ENCODE results near the gene DYSF. TPM values are rescaled to one million over a fixed set of nuclear protein-coding genes. Genes with fewer than 3 reads are reported as not detected.

Gene DYSF
- total RNA-seq, 4 donors from 2014 or later = 3.7 to 18.7 (median 10.6) TPM

DNA sequence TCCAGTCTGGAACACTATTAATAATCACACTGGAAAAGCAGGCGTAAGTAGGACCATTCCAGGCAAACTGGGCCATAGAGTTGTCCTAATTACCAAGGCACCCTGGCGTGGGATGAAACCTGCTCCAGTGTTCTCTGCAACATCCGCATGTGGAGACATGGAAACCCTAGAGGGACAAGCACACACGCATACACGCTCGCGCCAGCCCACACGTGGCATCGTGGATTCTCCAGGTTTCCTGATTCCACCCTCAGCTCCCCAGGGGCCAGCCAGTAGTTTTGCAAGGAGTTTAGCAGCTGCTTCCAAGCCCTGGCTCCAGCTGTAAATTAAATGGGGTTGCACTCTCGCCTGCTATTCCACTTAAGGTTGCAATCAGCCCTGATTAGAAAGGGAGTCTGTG lies 127.7 kb downstream of the DYSF start:
- Histone ChIP-seq H3K27ac (no peak overlapping the region), H3K4me1 (no peaks in the 10 kb centered on the region), H3K4me3 (no peak overlapping the region), H3K36me3 (no peaks in the 10 kb centered on the region), H3K27me3 (no peaks in the 10 kb centered on the region), H3K9me3 (no peaks in the 10 kb centered on the region)
- DNase-seq = no peak
- WGBS, 2 donors (ENCODE audit: low coverage in 1 of 2) = 86% methylated on average over 10 of the region's 10 CpGs; no CpG with 5 or more reads in 1 of the 2 donors
- in situ Hi-C loops (cut with MboI; ENCODE audit: low pct_ligation_motif_present in 1 of 4, low pct_unique_long_range_greater_than_20kb in 1 of 4, low sequenced_read_pairs in 3 of 4) (no loop called here), intact Hi-C loops (cut with DNase I; ENCODE audit: low total_unique reads) (no loop called here)
- TF ChIP-seq EP300 (IDR thresholded peaks at IDR 0.05; ENCODE audit: low read depth) = no peak
- no peak for TF ChIP-seq POLR2AphosphoS5 (IDR thresholded peaks at IDR 0.05)

DNA sequence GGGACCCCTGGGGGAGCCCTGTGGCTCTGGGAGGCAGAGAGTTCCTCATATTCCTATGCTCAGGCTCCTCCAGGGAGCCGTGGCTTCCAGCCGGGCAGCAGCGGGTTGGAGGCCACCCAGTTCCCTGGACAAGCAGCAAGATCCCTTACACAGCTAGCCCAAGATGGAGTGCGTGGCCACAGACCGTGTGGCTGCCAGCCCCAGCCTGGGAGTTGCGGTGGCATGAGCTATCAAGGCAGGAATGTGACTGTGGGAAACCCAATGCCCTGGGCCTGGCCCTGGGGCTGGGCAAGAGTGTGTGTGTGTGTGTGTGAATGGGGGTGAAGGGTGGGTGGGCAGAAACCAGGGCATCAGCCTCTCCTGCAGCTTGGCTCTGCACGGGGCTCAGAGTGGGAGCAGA lies 130.5 kb downstream of the DYSF start:
- TF ChIP-seq POLR2AphosphoS5 (IDR thresholded peaks at IDR 0.05) (no peak), EP300 (IDR thresholded peaks at IDR 0.05; ENCODE audit: low read depth) (no peak), POLR2A (IDR thresholded peaks at IDR 0.05) (no peak)
- TF ChIP-seq, protein P1, sequence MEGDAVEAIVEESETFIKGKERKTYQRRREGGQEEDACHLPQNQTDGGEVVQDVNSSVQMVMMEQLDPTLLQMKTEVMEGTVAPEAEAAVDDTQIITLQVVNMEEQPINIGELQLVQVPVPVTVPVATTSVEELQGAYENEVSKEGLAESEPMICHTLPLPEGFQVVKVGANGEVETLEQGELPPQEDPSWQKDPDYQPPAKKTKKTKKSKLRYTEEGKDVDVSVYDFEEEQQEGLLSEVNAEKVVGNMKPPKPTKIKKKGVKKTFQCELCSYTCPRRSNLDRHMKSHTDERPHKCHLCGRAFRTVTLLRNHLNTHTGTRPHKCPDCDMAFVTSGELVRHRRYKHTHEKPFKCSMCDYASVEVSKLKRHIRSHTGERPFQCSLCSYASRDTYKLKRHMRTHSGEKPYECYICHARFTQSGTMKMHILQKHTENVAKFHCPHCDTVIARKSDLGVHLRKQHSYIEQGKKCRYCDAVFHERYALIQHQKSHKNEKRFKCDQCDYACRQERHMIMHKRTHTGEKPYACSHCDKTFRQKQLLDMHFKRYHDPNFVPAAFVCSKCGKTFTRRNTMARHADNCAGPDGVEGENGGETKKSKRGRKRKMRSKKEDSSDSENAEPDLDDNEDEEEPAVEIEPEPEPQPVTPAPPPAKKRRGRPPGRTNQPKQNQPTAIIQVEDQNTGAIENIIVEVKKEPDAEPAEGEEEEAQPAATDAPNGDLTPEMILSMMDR (IDR thresholded peaks at IDR 0.05) = no peak
- WGBS, 2 donors (ENCODE audit: low coverage in 1 of 2) = 86% methylated on average over 4 of the region's 7 CpGs; no CpG with 5 or more reads in 1 of the 2 donors
- in situ Hi-C loops (cut with MboI; ENCODE audit: low pct_ligation_motif_present in 1 of 4, low pct_unique_long_range_greater_than_20kb in 1 of 4, low sequenced_read_pairs in 3 of 4) (no loop called here), intact Hi-C loops (cut with DNase I; ENCODE audit: low total_unique reads) (no loop called here)
- no peak for DNase-seq
- Histone ChIP-seq H3K9me3 (no peaks in the 10 kb centered on the region), H3K27me3 (no peaks in the 10 kb centered on the region), H3K4me3 (no peak overlapping the region), H3K27ac (no peak overlapping the region), H3K36me3 (no peaks in the 10 kb centered on the region), H3K4me1 (peaks cover 0 to 3% (median 0%) of the 10 kb centered on the region in 4 donors)

DNA sequence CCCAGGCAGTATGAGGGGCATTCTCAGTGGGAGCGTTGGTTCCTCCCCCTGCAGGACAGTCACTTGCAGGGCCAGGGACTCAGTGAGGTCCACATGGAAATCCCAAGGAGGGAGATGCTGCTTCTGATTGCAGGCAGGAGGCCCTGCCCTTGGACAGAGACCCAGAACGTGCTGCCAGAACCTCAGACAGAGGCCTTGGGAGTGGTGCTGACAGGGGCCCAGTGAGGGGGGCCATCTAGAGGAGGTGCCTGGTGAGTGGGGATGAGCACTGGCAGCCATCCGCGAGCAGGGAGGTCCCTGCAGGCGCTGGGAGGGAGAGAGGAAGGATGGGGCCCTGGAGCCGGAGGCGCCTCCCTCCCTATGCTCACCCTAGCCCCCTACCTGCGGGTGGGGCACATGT lies 133.1 kb downstream of the DYSF start:
- no peak overlapping the region for H3K27ac ChIP-seq
- no peaks in the 10 kb centered on the region for H3K36me3 ChIP-seq
- DNase-seq = no peak
- no peak overlapping the region for H3K4me3 ChIP-seq
- intact Hi-C loops (cut with DNase I; ENCODE audit: low total_unique reads) = no loop called here
- in situ Hi-C loops (cut with MboI; ENCODE audit: low pct_ligation_motif_present in 1 of 4, low pct_unique_long_range_greater_than_20kb in 1 of 4, low sequenced_read_pairs in 3 of 4) = no loop called here
- H3K4me1 ChIP-seq = peaks cover 0 to 3% (median 0%) of the 10 kb centered on the region in 4 donors
- no peaks in the 10 kb centered on the region for H3K9me3 ChIP-seq
- WGBS, 2 donors (ENCODE audit: low coverage in 1 of 2) = 95% methylated on average over 8 of the region's 8 CpGs; no CpG with 5 or more reads in 1 of the 2 donors
- TF ChIP-seq POLR2A (IDR thresholded peaks at IDR 0.05) (no peak), POLR2AphosphoS5 (IDR thresholded peaks at IDR 0.05) (no peak), EP300 (IDR thresholded peaks at IDR 0.05; ENCODE audit: low read depth) (no peak)
- TF ChIP-seq, protein P1 (IDR thresholded peaks at IDR 0.05) = no peak
- H3K27me3 ChIP-seq = no peaks in the 10 kb centered on the region

DNA sequence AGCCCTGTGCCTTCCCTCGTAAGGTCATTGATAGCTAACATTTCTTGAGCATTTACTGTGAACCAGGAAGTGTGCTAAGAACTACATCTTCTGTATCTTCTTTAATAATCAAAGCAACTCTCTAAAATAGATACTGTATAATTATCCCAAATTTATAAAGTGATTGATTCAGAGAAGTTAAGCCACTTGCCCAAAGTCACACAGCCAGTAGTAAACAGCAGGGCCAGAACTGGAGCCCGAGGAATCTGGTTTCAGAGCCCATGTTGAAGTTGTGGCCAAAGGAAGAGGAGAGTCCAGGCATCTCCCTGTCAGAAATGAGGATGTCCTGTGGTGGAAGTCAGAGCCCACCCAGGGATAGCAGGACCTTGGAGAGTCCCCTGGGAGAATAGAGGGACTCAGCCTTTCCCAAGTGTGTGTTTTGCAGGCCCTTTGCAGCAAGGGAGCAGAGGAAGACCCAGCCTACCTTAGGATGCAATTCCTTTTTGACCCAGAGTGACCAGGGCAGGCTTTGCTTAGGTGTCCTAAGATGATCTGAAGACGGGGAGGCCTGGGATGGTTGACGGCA lies 134.2 kb downstream of the DYSF start:
- 86 to 94% methylated on average over 2 to 4 of the region's 4 CpGs for WGBS, 2 donors (ENCODE audit: low coverage in 1 of 2)
- TF ChIP-seq, protein P1 (IDR thresholded peaks at IDR 0.05) = no peak
- no peak for TF ChIP-seq EP300 (IDR thresholded peaks at IDR 0.05; ENCODE audit: low read depth)
- TF ChIP-seq POLR2A (IDR thresholded peaks at IDR 0.05) = no peak
- no peak for TF ChIP-seq POLR2AphosphoS5 (IDR thresholded peaks at IDR 0.05)
- DNase-seq = no peak
- Histone ChIP-seq H3K27me3 (no peaks in the 10 kb centered on the region), H3K4me3 (no peak overlapping the region), H3K36me3 (no peaks in the 10 kb centered on the region), H3K9me3 (no peaks in the 10 kb centered on the region), H3K4me1 (peaks cover 0 to 3% (median 0%) of the 10 kb centered on the region in 4 donors), H3K27ac (no peak overlapping the region)
- in situ Hi-C loops (cut with MboI; ENCODE audit: low pct_ligation_motif_present in 1 of 4, low pct_unique_long_range_greater_than_20kb in 1 of 4, low sequenced_read_pairs in 3 of 4) = no loop called here
- intact Hi-C loops (cut with DNase I; ENCODE audit: low total_unique reads) = no loop called here

All from transverse colon (tissue), 4 donors.